DOHH2 (cell line): ENCODE results near the gene SLC5A12.

ENCODE experiments used
- H3F3A ChIP-seq: fragments of 200-600 bp; sonication (generic), shearing (Covaris generic); 2 replicates; pipeline ENCODE4 v1.6.0; 2016; ENCODE audit warnings: antibody characterized with exemption, mild to moderate bottlenecking; ENCODE audit not compliant: control insufficient read depth, insufficient read depth
- H3K27ac ChIP-seq: fragments of 200-600 bp; sonication (generic); 2 replicates; pipeline ENCODE4 v1.5.1; 2014; ENCODE audit warnings: low read depth, mild to moderate bottlenecking, low read length, moderate library complexity
- H3K27me3 ChIP-seq: fragments of 200-600 bp; sonication (generic); 2 replicates; pipeline ENCODE4 v1.6.1; 2014; ENCODE audit warnings: mild to moderate bottlenecking, low read length, mixed read lengths; ENCODE audit not compliant: control insufficient read depth
- H3K36me3 ChIP-seq: fragments of 200-600 bp; sonication (generic); 2 replicates; pipeline ENCODE4 v1.6.1; 2014; ENCODE audit warnings: mild to moderate bottlenecking, low read length, moderate library complexity, mixed read lengths; ENCODE audit not compliant: control insufficient read depth
- H3K4me1 ChIP-seq: fragments of 200-600 bp; sonication (generic); 2 replicates; pipeline ENCODE4 v1.6.1; 2014; ENCODE audit warnings: mild to moderate bottlenecking, low read length, mixed read lengths; ENCODE audit not compliant: control insufficient read depth
- H3K4me2 ChIP-seq: fragments of 200-600 bp; sonication (generic); 2 replicates; pipeline ENCODE4 v1.6.0; 2014; ENCODE audit warnings: mild to moderate bottlenecking, low read length, moderate library complexity
- H3K4me3 ChIP-seq: fragments of 200-600 bp; sonication (generic); 2 replicates; pipeline ENCODE4 v1.5.1; 2014; ENCODE audit warnings: mild to moderate bottlenecking, low read length, mixed read lengths
- H3K79me2 ChIP-seq: fragments of 200-600 bp; sonication (generic); 2 replicates; pipeline ENCODE4 v1.6.1; 2014; ENCODE audit warnings: mild to moderate bottlenecking, low read length, mixed read lengths; ENCODE audit not compliant: control insufficient read depth
- H3K9me2 ChIP-seq: fragments of 200-600 bp; sonication (generic); replicated peaks from 2 replicates; pipeline ENCODE4 v1.6.1; 2014; ENCODE audit warnings: mild to moderate bottlenecking, low read length, mixed read lengths; ENCODE audit not compliant: control insufficient read depth
- H3K9me3 ChIP-seq: fragments of 200-600 bp; sonication (generic); 2 replicates; pipeline ENCODE4 v1.6.1; 2014; ENCODE audit warnings: antibody characterized with exemption, low read length, mixed read lengths; ENCODE audit not compliant: control insufficient read depth, insufficient read depth
- H4K20me1 ChIP-seq: fragments of 200-600 bp; sonication (generic); 2 replicates; pipeline ENCODE4 v1.6.0; 2014; ENCODE audit warnings: low read depth, mild to moderate bottlenecking, antibody characterized with exemption, low read length, moderate library complexity; ENCODE audit not compliant: control insufficient read depth, insufficient read depth
- EZH2phosphoT487 ChIP-seq: fragments of 200-600 bp; sonication (generic); IDR thresholded peaks from 2 replicates; pipeline ENCODE4 v1.6.1; 2017; ENCODE audit warnings: borderline replicate concordance, mild to moderate bottlenecking, antibody characterized with exemption, low read length, moderate library complexity, mixed read lengths
- TF ChIP-seq, protein P1 (sequence below): fragments of 200-600 bp; sonication (generic); IDR thresholded peaks from one replicate; pipeline ENCODE4 v1.5.1; 2014; ENCODE audit warnings: antibody characterized with exemption, mild to moderate bottlenecking, low read depth, low read length; ENCODE audit not compliant: poor library complexity, severe bottlenecking

The SLC5A12 gene

DNA sequence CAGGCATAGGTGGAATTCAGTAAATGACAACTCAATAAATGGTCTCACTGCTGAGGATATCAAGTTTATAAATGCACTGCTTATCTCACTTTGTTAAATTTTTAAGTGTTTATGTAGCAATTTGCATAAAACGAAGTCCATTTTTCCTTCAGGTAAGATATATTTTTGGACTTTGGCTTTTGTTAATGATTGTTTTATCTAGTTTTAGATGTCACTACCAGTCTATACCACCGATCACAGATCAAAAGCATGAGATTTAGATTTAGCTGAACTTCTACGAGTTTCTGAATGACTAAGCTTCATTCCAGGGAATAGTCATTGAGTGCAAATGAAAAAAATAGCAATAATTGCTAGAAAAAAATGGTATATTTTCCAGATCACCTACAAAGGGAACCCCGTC lies 12.8 kb upstream of the SLC5A12 start:
- no peaks in the 10 kb centered on the region for H3K36me3 ChIP-seq
- H4K20me1 ChIP-seq, result no peaks in the 10 kb centered on the region
- H3F3A ChIP-seq, result no peaks in the 10 kb centered on the region
- no peak overlapping the region for H3K4me3 ChIP-seq
- H3K27me3 ChIP-seq, result no peaks in the 10 kb centered on the region
- H3K79me2 ChIP-seq, result no peaks in the 10 kb centered on the region
- H3K9me3 ChIP-seq, result no peaks in the 10 kb centered on the region
- no peaks in the 10 kb centered on the region for H3K9me2 ChIP-seq
- no peaks in the 10 kb centered on the region for H3K4me1 ChIP-seq
- TF ChIP-seq, protein P1, sequence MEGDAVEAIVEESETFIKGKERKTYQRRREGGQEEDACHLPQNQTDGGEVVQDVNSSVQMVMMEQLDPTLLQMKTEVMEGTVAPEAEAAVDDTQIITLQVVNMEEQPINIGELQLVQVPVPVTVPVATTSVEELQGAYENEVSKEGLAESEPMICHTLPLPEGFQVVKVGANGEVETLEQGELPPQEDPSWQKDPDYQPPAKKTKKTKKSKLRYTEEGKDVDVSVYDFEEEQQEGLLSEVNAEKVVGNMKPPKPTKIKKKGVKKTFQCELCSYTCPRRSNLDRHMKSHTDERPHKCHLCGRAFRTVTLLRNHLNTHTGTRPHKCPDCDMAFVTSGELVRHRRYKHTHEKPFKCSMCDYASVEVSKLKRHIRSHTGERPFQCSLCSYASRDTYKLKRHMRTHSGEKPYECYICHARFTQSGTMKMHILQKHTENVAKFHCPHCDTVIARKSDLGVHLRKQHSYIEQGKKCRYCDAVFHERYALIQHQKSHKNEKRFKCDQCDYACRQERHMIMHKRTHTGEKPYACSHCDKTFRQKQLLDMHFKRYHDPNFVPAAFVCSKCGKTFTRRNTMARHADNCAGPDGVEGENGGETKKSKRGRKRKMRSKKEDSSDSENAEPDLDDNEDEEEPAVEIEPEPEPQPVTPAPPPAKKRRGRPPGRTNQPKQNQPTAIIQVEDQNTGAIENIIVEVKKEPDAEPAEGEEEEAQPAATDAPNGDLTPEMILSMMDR, result no peak
- TF ChIP-seq EZH2phosphoT487, result no peak
- H3K4me2 ChIP-seq, result no peak overlapping the region
- no peak overlapping the region for H3K27ac ChIP-seq

DNA sequence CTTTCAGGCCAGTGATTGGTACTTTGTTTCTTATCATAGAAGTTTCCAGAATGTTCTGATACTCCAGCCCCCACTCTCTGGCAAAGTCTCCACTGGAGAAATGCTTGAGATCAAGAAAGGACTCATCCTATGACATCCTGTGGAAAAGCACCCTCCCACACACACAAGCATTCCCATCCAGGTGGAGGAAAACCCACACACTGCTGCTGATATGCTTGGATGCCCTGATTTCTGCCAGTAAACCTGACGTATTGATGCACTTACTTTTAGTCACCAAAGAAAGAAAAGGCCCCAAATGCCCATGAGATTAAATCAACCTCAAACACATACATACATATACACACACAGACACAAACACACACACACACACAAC lies 9.2 kb upstream of the SLC5A12 start:
- Histone ChIP-seq H3K9me3 (no peaks in the 10 kb centered on the region), H3K4me2 (no peak overlapping the region), H3K9me2 (no peaks in the 10 kb centered on the region; the same call in 1 of the 2 replicates), H3K4me1 (no peaks in the 10 kb centered on the region), H3K4me3 (no peak overlapping the region), H3K27me3 (no peaks in the 10 kb centered on the region), H3K36me3 (no peaks in the 10 kb centered on the region), H3K27ac (no peak overlapping the region), H3F3A (no peaks in the 10 kb centered on the region), H4K20me1 (no peaks in the 10 kb centered on the region), H3K79me2 (no peaks in the 10 kb centered on the region)
- TF ChIP-seq, protein P1, result no peak
- TF ChIP-seq EZH2phosphoT487, result no peak

DNA sequence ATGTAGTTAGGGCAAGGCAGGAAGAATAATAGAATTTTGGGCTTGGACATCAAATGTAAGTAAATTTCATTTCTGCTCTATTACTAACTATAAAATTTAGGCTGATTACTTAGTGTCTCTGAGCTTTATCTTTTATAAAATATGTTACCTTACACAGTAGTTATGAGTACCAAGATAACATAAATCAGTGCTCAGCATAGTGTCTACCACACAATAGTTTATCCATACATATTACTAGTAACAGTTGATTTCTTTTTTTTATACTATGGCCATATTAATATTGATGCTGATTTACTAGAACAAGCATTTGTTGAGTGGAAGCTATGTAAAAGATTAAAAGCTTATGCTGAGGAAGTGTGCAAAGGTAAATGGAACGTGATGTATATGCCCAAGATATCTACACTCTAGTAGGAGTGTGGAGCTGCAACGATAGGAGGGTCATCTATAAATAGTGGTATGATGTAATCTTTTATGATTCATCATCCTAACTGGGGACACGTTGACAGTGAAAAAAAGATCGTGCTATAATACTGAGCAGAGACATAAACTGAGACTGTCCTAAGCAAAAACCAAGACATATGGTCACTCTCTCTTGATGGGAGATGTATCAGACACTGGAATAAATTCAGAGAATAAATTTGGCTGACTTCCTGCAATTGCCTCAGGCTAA lies 8.7 kb upstream of the SLC5A12 start:
- Histone ChIP-seq H3K9me3 (no peaks in the 10 kb centered on the region), H4K20me1 (no peaks in the 10 kb centered on the region), H3K79me2 (no peaks in the 10 kb centered on the region), H3K4me1 (no peaks in the 10 kb centered on the region), H3K27me3 (no peaks in the 10 kb centered on the region), H3K4me3 (no peak overlapping the region), H3K4me2 (no peak overlapping the region), H3K27ac (no peak overlapping the region), H3K36me3 (no peaks in the 10 kb centered on the region), H3K9me2 (no peaks in the 10 kb centered on the region; the same call in 1 of the 2 replicates), H3F3A (no peaks in the 10 kb centered on the region)
- TF ChIP-seq, protein P1, result no peak
- TF ChIP-seq EZH2phosphoT487, result no peak
